GM21529 (cell line): Measurements from ENCODE around the gene ZBTB16.
"Not testable (repeated sequence)": the region's sequence is repeated elsewhere in the genome, so short reads cannot be mapped to it uniquely, and the experiment has no call there.

ENCODE experiments used
- ATAC-seq: cut with Tn5 transposase; IDR thresholded peaks from one replicate; pipeline ENCODE4 v1.9.1; 2021; ENCODE audit not compliant: unreplicated experiment

Gene ZBTB16

GRCh38 chr11:114042234-114042633 lies 17.3 kb upstream of the ZBTB16 start:
- ATAC-seq = no peak

GRCh38 chr11:114044042-114044871 lies 15.3 kb upstream of the ZBTB16 start:
- no peak for ATAC-seq

GRCh38 chr11:114047327-114047726 lies 12.2 kb upstream of the ZBTB16 start:
- no peak for ATAC-seq

GRCh38 chr11:114049050-114049449 lies 10.5 kb upstream of the ZBTB16 start:
- ATAC-seq = no peak

- not testable (repeated sequence) for ATAC-seq
These were observed 9.7 kb upstream of the ZBTB16 start for GRCh38 chr11:114049766-114050165.

- no peak for ATAC-seq
These were observed 9.1 kb upstream of the ZBTB16 start for GRCh38 chr11:114050258-114050927.

GRCh38 chr11:114051558-114051957 lies 8.0 kb upstream of the ZBTB16 start:
- no peak for ATAC-seq

- ATAC-seq = no peak
These were observed 7.4 kb upstream of the ZBTB16 start for GRCh38 chr11:114052160-114052559.

GRCh38 chr11:114053406-114053805 lies 6.1 kb upstream of the ZBTB16 start:
- ATAC-seq = no peak

GRCh38 chr11:114054806-114055205 lies 4.7 kb upstream of the ZBTB16 start:
- no peak for ATAC-seq

- ATAC-seq = no peak
These were observed 3.1 kb upstream of the ZBTB16 start for GRCh38 chr11:114056409-114056808.

- no peak for ATAC-seq
These were observed 2.4 kb upstream of the ZBTB16 start for GRCh38 chr11:114057147-114057546.

- ATAC-seq = no peak
These were observed 1.9 kb upstream of the ZBTB16 start for GRCh38 chr11:114057605-114058004.

GRCh38 chr11:114058026-114058706 lies 1.3 kb upstream of the ZBTB16 start:
- no peak for ATAC-seq

GRCh38 chr11:114058871-114059277 lies 637 bp upstream of the ZBTB16 start:
- no peak for ATAC-seq

GRCh38 chr11:114059984-114060391 lies 477 bp downstream of the ZBTB16 start:
- no peak for ATAC-seq

- no peak for ATAC-seq
These were observed 1.0 kb downstream of the ZBTB16 start for GRCh38 chr11:114060392-114061047.

- ATAC-seq = no peak
These were observed 1.7 kb downstream of the ZBTB16 start for GRCh38 chr11:114061048-114061680.

- ATAC-seq = no peak
These were observed 2.2 kb downstream of the ZBTB16 start for GRCh38 chr11:114061681-114062049.

- ATAC-seq = no peak
These were observed 2.8 kb downstream of the ZBTB16 start for GRCh38 chr11:114062272-114062671.
